Fibroblast of lung (primary cell): ENCODE measurements around the gene DDX59.

Source experiments
- EZH2 ChIP-seq: IDR thresholded peaks from 2 replicates; pipeline ENCODE4 v1.5.1; 2012; ENCODE audit warnings: low read length, control low read depth, mild to moderate bottlenecking; ENCODE audit errors: missing control alignments
- TF ChIP-seq, protein P1 (sequence below), 2 donors: IDR thresholded peaks in 1 of 2; conservative IDR thresholded peaks in 1 of 2; 1 replicate in 1 of 2; 2 replicates in 1 of 2; pipeline ENCODE4 v1.5.1; 2011 to 2012; ENCODE audit warnings: low read length in 2 of 2, control low read depth in 1 of 2, inconsistent platforms in 1 of 2, low read depth in 1 of 2, mild to moderate bottlenecking in 1 of 2

DNA sequence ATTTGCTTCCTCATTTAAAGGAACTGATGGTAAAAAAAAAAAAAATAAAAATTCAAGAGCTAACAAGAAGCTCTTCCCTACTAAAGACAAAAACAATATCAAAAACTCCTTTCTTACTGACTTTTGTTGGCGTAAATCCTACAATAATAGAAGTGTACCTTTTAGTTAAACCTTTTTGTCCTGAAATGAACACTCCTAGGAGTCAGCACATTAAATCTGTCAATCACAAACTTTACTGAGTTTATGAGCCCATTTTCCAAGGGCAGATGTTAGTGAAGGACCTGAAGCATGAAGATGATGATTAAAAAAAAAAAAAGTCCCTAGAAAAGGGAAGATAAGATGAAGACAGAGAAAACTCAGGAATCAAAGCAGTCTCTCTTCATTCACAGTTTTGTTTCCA is 22.6 kb upstream of the DDX59 start:
- TF ChIP-seq, protein P1, sequence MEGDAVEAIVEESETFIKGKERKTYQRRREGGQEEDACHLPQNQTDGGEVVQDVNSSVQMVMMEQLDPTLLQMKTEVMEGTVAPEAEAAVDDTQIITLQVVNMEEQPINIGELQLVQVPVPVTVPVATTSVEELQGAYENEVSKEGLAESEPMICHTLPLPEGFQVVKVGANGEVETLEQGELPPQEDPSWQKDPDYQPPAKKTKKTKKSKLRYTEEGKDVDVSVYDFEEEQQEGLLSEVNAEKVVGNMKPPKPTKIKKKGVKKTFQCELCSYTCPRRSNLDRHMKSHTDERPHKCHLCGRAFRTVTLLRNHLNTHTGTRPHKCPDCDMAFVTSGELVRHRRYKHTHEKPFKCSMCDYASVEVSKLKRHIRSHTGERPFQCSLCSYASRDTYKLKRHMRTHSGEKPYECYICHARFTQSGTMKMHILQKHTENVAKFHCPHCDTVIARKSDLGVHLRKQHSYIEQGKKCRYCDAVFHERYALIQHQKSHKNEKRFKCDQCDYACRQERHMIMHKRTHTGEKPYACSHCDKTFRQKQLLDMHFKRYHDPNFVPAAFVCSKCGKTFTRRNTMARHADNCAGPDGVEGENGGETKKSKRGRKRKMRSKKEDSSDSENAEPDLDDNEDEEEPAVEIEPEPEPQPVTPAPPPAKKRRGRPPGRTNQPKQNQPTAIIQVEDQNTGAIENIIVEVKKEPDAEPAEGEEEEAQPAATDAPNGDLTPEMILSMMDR (conservative IDR thresholded peaks at IDR 0.05 in 1 of 2, IDR thresholded peaks at IDR 0.05 in 1 of 2; ENCODE audit: low read depth in 1 of 2, low read length in 2 of 2) = no peak
- TF ChIP-seq EZH2 = no peak
